Measurements from ENCODE around the gene CROCC2.

DNA sequence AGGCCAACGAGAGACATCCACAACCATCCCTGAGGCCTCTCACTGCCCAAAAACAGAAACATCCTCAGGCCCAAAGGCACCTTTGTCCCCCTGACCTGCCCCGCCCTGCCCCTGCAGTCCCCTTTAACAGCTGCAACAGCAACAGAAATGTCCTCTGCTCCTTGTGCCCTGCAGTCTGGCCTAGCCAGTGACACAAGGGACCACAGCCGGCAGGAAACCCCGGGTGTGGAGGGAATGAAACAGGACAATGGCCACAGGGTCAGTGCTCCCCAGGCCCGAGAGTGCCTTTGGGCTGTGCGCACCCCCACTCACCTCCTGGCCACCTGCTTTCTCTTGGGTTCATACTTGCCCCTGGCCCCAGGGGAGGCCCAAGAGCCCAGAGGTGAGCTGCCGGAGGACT is 127.9 kb downstream of the CROCC2 start:
- TF ChIP-seq SUZ12 (IDR thresholded peaks at IDR 0.05; ENCODE audit: unreplicated experiment) (no peak), EGR1 (IDR thresholded peaks at IDR 0.05; ENCODE audit: borderline replicate concordance in 1 of 2, low read depth in 2 of 2, low read length in 2 of 2) (no peak), TCF7 (IDR thresholded peaks at IDR 0.05; ENCODE audit: borderline replicate concordance) (no peak), EZH2 (IDR thresholded peaks at IDR 0.05; ENCODE audit: borderline replicate concordance, control insufficient read depth, low read depth, low read length) (no peak), NR2F1 (conservative IDR thresholded peaks at IDR 0.05) (no peak), POLR2A (IDR thresholded peaks at IDR 0.05; ENCODE audit: low read depth, low read length) (no peak), HDAC6 (IDR thresholded peaks at IDR 0.05; ENCODE audit: unreplicated experiment) (no peak), KLF5 (IDR thresholded peaks at IDR 0.05; ENCODE audit: partially characterized antibody) (no peak)
- TF ChIP-seq, protein P1, sequence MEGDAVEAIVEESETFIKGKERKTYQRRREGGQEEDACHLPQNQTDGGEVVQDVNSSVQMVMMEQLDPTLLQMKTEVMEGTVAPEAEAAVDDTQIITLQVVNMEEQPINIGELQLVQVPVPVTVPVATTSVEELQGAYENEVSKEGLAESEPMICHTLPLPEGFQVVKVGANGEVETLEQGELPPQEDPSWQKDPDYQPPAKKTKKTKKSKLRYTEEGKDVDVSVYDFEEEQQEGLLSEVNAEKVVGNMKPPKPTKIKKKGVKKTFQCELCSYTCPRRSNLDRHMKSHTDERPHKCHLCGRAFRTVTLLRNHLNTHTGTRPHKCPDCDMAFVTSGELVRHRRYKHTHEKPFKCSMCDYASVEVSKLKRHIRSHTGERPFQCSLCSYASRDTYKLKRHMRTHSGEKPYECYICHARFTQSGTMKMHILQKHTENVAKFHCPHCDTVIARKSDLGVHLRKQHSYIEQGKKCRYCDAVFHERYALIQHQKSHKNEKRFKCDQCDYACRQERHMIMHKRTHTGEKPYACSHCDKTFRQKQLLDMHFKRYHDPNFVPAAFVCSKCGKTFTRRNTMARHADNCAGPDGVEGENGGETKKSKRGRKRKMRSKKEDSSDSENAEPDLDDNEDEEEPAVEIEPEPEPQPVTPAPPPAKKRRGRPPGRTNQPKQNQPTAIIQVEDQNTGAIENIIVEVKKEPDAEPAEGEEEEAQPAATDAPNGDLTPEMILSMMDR (IDR thresholded peaks at IDR 0.05 in 2 of 3, conservative IDR thresholded peaks at IDR 0.05 in 1 of 3; ENCODE audit: control insufficient read depth in 2 of 3, extremely low read depth in 1 of 3, insufficient read depth in 1 of 3, low read depth in 3 of 3, low read length in 3 of 3) = no peak
- TF ChIP-seq, protein P2, sequence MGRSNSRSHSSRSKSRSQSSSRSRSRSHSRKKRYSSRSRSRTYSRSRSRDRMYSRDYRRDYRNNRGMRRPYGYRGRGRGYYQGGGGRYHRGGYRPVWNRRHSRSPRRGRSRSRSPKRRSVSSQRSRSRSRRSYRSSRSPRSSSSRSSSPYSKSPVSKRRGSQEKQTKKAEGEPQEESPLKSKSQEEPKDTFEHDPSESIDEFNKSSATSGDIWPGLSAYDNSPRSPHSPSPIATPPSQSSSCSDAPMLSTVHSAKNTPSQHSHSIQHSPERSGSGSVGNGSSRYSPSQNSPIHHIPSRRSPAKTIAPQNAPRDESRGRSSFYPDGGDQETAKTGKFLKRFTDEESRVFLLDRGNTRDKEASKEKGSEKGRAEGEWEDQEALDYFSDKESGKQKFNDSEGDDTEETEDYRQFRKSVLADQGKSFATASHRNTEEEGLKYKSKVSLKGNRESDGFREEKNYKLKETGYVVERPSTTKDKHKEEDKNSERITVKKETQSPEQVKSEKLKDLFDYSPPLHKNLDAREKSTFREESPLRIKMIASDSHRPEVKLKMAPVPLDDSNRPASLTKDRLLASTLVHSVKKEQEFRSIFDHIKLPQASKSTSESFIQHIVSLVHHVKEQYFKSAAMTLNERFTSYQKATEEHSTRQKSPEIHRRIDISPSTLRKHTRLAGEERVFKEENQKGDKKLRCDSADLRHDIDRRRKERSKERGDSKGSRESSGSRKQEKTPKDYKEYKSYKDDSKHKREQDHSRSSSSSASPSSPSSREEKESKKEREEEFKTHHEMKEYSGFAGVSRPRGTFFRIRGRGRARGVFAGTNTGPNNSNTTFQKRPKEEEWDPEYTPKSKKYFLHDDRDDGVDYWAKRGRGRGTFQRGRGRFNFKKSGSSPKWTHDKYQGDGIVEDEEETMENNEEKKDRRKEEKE (IDR thresholded peaks at IDR 0.05) = no peak
- TF ChIP-seq, protein P3, sequence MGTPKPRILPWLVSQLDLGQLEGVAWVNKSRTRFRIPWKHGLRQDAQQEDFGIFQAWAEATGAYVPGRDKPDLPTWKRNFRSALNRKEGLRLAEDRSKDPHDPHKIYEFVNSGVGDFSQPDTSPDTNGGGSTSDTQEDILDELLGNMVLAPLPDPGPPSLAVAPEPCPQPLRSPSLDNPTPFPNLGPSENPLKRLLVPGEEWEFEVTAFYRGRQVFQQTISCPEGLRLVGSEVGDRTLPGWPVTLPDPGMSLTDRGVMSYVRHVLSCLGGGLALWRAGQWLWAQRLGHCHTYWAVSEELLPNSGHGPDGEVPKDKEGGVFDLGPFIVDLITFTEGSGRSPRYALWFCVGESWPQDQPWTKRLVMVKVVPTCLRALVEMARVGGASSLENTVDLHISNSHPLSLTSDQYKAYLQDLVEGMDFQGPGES (IDR thresholded peaks at IDR 0.05) = no peak

Measured in GM12878 (cell line).